Mesendoderm (in vitro differentiated cells): Measurements from ENCODE around the gene TCF12.

Source experiments
- DNase-seq: peaks from one replicate; pipeline ENCODE4 v3.0.0; 2013
- H2AK5ac ChIP-seq: 2 replicates; pipeline ENCODE4 v1.6.1; 2013; ENCODE audit warnings: low read length, inconsistent platforms
- H2BK120ac ChIP-seq: 2 replicates; pipeline ENCODE4 v1.6.1; 2013; ENCODE audit warnings: low read depth, mild to moderate bottlenecking, low read length, moderate library complexity, mixed read lengths
- H2BK15ac ChIP-seq: replicated peaks from 2 replicates; pipeline ENCODE4 v1.6.1; 2013; ENCODE audit warnings: low read depth, mild to moderate bottlenecking, moderate library complexity
- H2BK5ac ChIP-seq: 2 replicates; pipeline ENCODE4 v1.6.1; 2013; ENCODE audit warnings: low read length, inconsistent platforms
- H3K18ac ChIP-seq: 2 replicates; pipeline ENCODE4 v1.6.1; 2013; ENCODE audit warnings: mild to moderate bottlenecking, low read length, mixed read lengths
- H3K23ac ChIP-seq: one replicate; pipeline ENCODE4 v1.6.1; 2013; ENCODE audit warnings: low read length
- H3K27ac ChIP-seq: 2 replicates; pipeline ENCODE4 v1.5.1; 2013; ENCODE audit warnings: low read depth, mild to moderate bottlenecking, inconsistent platforms, low read length, moderate library complexity
- H3K27me3 ChIP-seq: 2 replicates; pipeline ENCODE4 v1.6.1; 2013; ENCODE audit warnings: low read length, control low read depth, mild to moderate bottlenecking, inconsistent platforms; ENCODE audit not compliant: insufficient read depth, poor library complexity
- H3K36me3 ChIP-seq: 2 replicates; pipeline ENCODE4 v1.6.1; 2013; ENCODE audit warnings: low read length, inconsistent platforms; ENCODE audit not compliant: control insufficient read depth, insufficient read depth
- H3K4ac ChIP-seq: one replicate; pipeline ENCODE4 v1.6.1; 2013; ENCODE audit warnings: low read depth, mild to moderate bottlenecking, low read length, moderate library complexity
- H3K4me1 ChIP-seq: 2 replicates; pipeline ENCODE4 v1.6.1; 2013; ENCODE audit warnings: low read depth, low read length, inconsistent platforms; ENCODE audit not compliant: control insufficient read depth
- H3K4me2 ChIP-seq: 2 replicates; pipeline ENCODE4 v1.6.1; 2013; ENCODE audit warnings: low read length
- H3K4me3 ChIP-seq: 2 replicates; pipeline ENCODE4 v1.5.1; 2013; ENCODE audit warnings: mild to moderate bottlenecking, low read length
- H3K56ac ChIP-seq: one replicate; pipeline ENCODE4 v1.6.1; 2013; ENCODE audit warnings: low read length
- H3K79me1 ChIP-seq: 2 replicates; pipeline ENCODE4 v1.6.1; 2013; ENCODE audit warnings: low read length, inconsistent platforms
- H3K79me2 ChIP-seq: 2 replicates; pipeline ENCODE4 v1.6.1; 2013; ENCODE audit warnings: mild to moderate bottlenecking, low read length; ENCODE audit not compliant: control insufficient read depth, insufficient read depth
- H3K9ac ChIP-seq: 2 replicates; pipeline ENCODE4 v1.6.1; 2013; ENCODE audit warnings: low read length, inconsistent platforms
- H4K5ac ChIP-seq: one replicate; pipeline ENCODE4 v1.6.1; 2013; ENCODE audit warnings: low read length
- H4K8ac ChIP-seq: one replicate; pipeline ENCODE4 v1.6.1; 2013; ENCODE audit warnings: low read depth, mild to moderate bottlenecking, control low read depth, low read length, moderate library complexity
- whole genome bisulfite sequencing: extraction: QIAGEN DNeasy Blood & Tissue Kit; methylation state at CpG from one replicate; pipeline ENCODE4 v1.1.7; 2013; ENCODE audit warnings: low lambda C conversion rate, missing lambda C conversion rate; ENCODE audit not compliant: insufficient coverage; ENCODE audit errors: extremely low coverage; 5-methylcytosine and 5-hydroxymethylcytosine counted together

Gene TCF12

DNA sequence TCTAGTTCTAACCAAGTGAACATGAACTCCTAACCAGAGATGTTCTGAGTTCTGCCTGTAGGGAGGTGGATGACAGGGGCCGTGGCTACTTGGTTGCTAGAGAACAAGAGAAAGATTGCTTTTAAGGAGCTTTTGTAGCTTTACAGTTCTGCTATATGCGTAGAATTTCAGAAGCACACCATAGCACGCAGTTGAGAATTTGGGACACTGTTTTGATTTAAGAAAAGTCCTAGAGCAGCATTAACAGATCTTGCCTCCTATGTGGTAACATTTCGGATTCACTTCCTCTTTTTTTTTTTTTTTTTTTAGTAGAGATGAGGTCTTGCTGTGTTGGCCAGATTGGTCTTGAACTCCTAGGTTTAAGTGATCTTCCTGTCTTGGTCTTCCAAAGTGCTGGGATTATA, 181.7 kb downstream of the TCF12 start:
- Histone ChIP-seq H3K56ac (no peak overlapping the region), H3K18ac (no peak overlapping the region), H3K4me3 (no peak overlapping the region), H3K79me1 (peaks cover 4% of the 10 kb centered on the region), H3K4ac (no peak overlapping the region), H2BK15ac (no peak overlapping the region), H2AK5ac (no peak overlapping the region), H4K5ac (no peak overlapping the region), H3K4me2 (no peak overlapping the region), H2BK5ac (no peak overlapping the region), H3K79me2 (no peaks in the 10 kb centered on the region), H3K27me3 (no peaks in the 10 kb centered on the region), H3K4me1 (no peaks in the 10 kb centered on the region), H3K9ac (no peak overlapping the region), H3K23ac (no peak overlapping the region), H3K27ac (no peak overlapping the region), H3K36me3 (no peaks in the 10 kb centered on the region), H4K8ac (no peak overlapping the region), H2BK120ac (no peak overlapping the region)
- WGBS = no CpG with 5 or more reads among the region's 4 CpGs
- DNase-seq = no peak

DNA sequence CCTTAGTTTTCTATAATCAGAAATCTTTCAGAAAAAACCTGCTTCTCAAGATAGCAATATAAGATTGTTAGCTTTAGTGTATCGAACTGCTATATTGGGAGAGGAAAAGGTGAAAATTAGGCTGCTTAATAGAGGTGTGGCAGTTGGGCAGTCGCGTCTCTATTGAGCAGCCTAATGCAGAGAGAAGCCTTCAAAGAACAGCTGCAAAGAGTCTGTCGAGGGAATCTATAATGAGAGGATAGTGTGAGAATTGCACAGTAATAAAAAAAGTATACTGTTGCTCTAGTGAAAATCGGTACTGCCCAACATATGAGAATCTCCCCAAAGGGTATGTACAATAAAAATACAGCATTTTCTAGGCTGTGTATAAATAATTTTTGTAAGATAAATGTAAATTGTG, 184.4 kb downstream of the TCF12 start:
- H3K9ac ChIP-seq = no peak overlapping the region
- H3K4ac ChIP-seq = no peak overlapping the region
- no peak for DNase-seq
- H2BK120ac ChIP-seq = no peak overlapping the region
- no peaks in the 10 kb centered on the region for H3K36me3 ChIP-seq
- no peak overlapping the region for H3K27ac ChIP-seq
- H2BK15ac ChIP-seq = no peak overlapping the region
- H3K18ac ChIP-seq = no peak overlapping the region
- H4K5ac ChIP-seq = no peak overlapping the region
- H3K4me2 ChIP-seq = no peak overlapping the region
- H3K4me3 ChIP-seq = no peak overlapping the region
- no peak overlapping the region for H4K8ac ChIP-seq
- H3K79me2 ChIP-seq = no peaks in the 10 kb centered on the region
- no peak overlapping the region for H2BK5ac ChIP-seq
- no peak overlapping the region for H2AK5ac ChIP-seq
- H3K56ac ChIP-seq = no peak overlapping the region
- peaks cover 4% of the 10 kb centered on the region for H3K79me1 ChIP-seq
- no peak overlapping the region for H3K23ac ChIP-seq
- no CpG with 5 or more reads among the region's 5 CpGs for WGBS
- no peaks in the 10 kb centered on the region for H3K27me3 ChIP-seq
- H3K4me1 ChIP-seq = no peaks in the 10 kb centered on the region

- Histone ChIP-seq H3K4ac (no peak overlapping the region), H3K27ac (no peak overlapping the region), H4K8ac (no peak overlapping the region), H3K9ac (no peak overlapping the region), H4K5ac (no peak overlapping the region), H2BK120ac (no peak overlapping the region), H3K4me1 (no peaks in the 10 kb centered on the region), H3K79me2 (no peaks in the 10 kb centered on the region), H3K56ac (no peak overlapping the region), H3K4me3 (no peak overlapping the region), H2BK5ac (no peak overlapping the region), H3K36me3 (no peaks in the 10 kb centered on the region), H2BK15ac (no peak overlapping the region), H3K23ac (no peak overlapping the region), H3K4me2 (no peak overlapping the region), H3K18ac (no peak overlapping the region), H3K79me1 (peaks cover 3% of the 10 kb centered on the region), H3K27me3 (no peaks in the 10 kb centered on the region), H2AK5ac (no peak overlapping the region)
- no CpG with 5 or more reads among the region's 2 CpGs for WGBS
- DNase-seq = no peak
Observed at GRCh38 chr15:57108296-57108695, 189.9 kb downstream of the TCF12 start.

DNA sequence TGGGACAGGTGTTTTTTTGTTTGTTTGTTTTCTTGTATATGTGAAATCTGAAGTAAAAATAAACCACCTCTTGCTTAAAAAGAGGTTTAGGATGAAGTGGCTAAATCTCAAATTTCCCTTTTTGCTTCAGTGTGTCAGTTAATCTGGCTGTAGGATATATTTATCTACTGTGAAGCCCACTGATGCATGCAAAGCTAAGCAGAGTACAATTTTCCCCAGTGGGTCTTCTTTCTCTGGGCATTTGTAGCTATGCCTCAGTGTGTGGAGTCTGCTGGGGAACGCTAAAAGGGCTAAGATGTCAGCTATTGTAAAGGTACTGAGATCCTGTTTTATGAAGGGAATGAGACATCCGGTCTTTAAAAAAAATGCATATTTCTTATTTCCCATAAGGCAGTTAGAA, 190.6 kb downstream of the TCF12 start:
- H3K27ac ChIP-seq = no peak overlapping the region
- no peaks in the 10 kb centered on the region for H3K27me3 ChIP-seq

DNA sequence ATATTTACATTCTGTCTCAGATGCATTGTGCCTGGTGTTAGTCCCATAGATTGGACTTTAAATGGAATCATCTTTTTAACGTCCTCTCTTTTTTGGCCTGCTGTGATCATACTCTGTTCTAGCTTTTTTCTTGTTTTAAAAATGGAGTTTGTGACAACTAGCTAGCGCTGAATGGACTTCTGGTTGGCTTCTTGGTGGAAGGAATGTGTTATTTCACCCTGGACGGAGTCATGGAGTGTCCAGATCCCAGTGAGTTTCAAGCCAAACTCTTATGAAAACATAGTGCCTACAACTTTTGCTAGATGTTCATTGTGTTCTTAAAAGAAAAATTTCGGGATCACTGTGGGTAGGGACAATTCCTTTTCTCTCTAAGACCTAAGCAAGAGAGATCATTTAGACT, 192.6 kb downstream of the TCF12 start:
- no peaks in the 10 kb centered on the region for H3K27me3 ChIP-seq
- H3K9ac ChIP-seq = no peak overlapping the region
- H3K79me1 ChIP-seq = peaks cover 3% of the 10 kb centered on the region
- H2BK15ac ChIP-seq = no peak overlapping the region
- H3K18ac ChIP-seq = no peak overlapping the region
- no peak overlapping the region for H3K4ac ChIP-seq
- no peak overlapping the region for H3K23ac ChIP-seq
- no peak overlapping the region for H2AK5ac ChIP-seq
- H2BK120ac ChIP-seq = no peak overlapping the region
- no CpG with 5 or more reads among the region's 4 CpGs for WGBS
- no peak overlapping the region for H4K5ac ChIP-seq
- H3K4me3 ChIP-seq = no peak overlapping the region
- H3K36me3 ChIP-seq = no peaks in the 10 kb centered on the region
- no peak overlapping the region for H2BK5ac ChIP-seq
- no peak overlapping the region for H3K4me2 ChIP-seq
- no peaks in the 10 kb centered on the region for H3K79me2 ChIP-seq
- no peaks in the 10 kb centered on the region for H3K4me1 ChIP-seq
- no peak overlapping the region for H3K56ac ChIP-seq
- no peak overlapping the region for H3K27ac ChIP-seq
- peak; percentile 35 for DNase-seq
- H4K8ac ChIP-seq = no peak overlapping the region

More for the DNA sequence above, 190.6 kb downstream of the TCF12 start:
- no peak overlapping the region for H3K23ac ChIP-seq
- H3K4me1 ChIP-seq = no peaks in the 10 kb centered on the region
- H2AK5ac ChIP-seq = no peak overlapping the region
- no peak for DNase-seq
- H3K18ac ChIP-seq = no peak overlapping the region
- H3K9ac ChIP-seq = no peak overlapping the region
- H3K4me2 ChIP-seq = no peak overlapping the region
- H2BK15ac ChIP-seq = no peak overlapping the region
- H4K5ac ChIP-seq = no peak overlapping the region
- H3K56ac ChIP-seq = no peak overlapping the region
- WGBS = no CpG with 5 or more reads among the region's 2 CpGs
- H3K79me2 ChIP-seq = no peaks in the 10 kb centered on the region
- no peak overlapping the region for H2BK5ac ChIP-seq
- no peak overlapping the region for H3K4me3 ChIP-seq
- no peak overlapping the region for H2BK120ac ChIP-seq
- peaks cover 3% of the 10 kb centered on the region for H3K79me1 ChIP-seq
- no peaks in the 10 kb centered on the region for H3K36me3 ChIP-seq
- H4K8ac ChIP-seq = no peak overlapping the region
- H3K4ac ChIP-seq = no peak overlapping the region

DNA sequence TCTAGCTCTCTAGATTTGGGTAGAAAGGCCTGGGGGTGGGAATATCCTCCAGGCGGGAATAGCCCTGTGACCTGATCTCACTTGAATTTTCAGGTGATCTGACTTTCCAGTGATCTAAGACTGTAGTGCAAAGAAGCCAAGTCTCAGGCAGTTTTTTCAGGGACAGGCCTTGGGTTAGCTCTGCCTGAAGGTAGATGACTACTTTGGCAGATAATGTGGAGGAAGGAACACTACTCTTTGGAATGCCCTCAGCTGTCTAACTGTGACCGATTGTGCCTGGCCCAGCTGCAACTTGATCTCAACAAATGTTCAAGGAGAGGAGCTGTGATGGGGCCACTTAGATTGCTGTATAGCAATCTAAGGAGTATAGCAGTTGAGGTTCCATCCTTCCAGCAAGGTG, 193.7 kb downstream of the TCF12 start:
- H4K5ac ChIP-seq = no peak overlapping the region
- peak; percentile 32 for DNase-seq
- H4K8ac ChIP-seq = no peak overlapping the region
- H3K36me3 ChIP-seq = no peaks in the 10 kb centered on the region
- H3K18ac ChIP-seq = no peak overlapping the region
- H2AK5ac ChIP-seq = no peak overlapping the region
- no peaks in the 10 kb centered on the region for H3K27me3 ChIP-seq
- H2BK120ac ChIP-seq = no peak overlapping the region
- no peak overlapping the region for H3K4ac ChIP-seq
- no peak overlapping the region for H2BK15ac ChIP-seq
- H3K79me2 ChIP-seq = no peaks in the 10 kb centered on the region
- no peak overlapping the region for H3K4me2 ChIP-seq
- H3K23ac ChIP-seq = no peak overlapping the region
- H3K9ac ChIP-seq = no peak overlapping the region
- no peak overlapping the region for H3K56ac ChIP-seq
- no peaks in the 10 kb centered on the region for H3K4me1 ChIP-seq
- H3K4me3 ChIP-seq = no peak overlapping the region
- no CpG with 5 or more reads among the region's 2 CpGs for WGBS
- no peak overlapping the region for H3K27ac ChIP-seq
- peaks cover 3% of the 10 kb centered on the region for H3K79me1 ChIP-seq
- no peak overlapping the region for H2BK5ac ChIP-seq
